Glomerular visceral epithelial cell (primary cell): ENCODE data around the gene NUCKS1.
A peak's percentile ranks its signal among the peaks of the same experiment; 100 is the strongest.

Experiments used
- DNase-seq: peaks from one replicate; pipeline ENCODE4 v3.0.0-alpha.2; 2016; ENCODE audit errors: extremely low spot score

The NUCKS1 gene

DNA sequence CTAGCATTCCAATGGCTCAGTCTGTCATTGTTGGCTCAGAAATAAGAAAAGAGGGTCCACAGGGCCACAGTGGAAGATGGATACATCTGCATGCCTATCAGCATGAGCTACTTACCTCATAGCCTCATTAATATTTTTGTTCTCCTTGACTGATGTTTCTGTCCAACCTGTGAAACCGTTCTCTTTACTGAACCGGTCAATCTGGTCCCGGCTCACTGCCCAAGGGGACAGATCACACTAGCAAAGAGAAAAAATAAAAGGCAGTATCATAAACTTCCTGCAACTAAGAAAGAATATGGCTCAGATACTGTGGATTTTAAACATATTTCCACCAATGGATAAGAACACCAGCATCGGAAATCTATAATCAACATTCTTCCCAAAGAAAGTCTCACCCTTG, 20.6 kb upstream of the NUCKS1 start:
- no peak for DNase-seq

DNA sequence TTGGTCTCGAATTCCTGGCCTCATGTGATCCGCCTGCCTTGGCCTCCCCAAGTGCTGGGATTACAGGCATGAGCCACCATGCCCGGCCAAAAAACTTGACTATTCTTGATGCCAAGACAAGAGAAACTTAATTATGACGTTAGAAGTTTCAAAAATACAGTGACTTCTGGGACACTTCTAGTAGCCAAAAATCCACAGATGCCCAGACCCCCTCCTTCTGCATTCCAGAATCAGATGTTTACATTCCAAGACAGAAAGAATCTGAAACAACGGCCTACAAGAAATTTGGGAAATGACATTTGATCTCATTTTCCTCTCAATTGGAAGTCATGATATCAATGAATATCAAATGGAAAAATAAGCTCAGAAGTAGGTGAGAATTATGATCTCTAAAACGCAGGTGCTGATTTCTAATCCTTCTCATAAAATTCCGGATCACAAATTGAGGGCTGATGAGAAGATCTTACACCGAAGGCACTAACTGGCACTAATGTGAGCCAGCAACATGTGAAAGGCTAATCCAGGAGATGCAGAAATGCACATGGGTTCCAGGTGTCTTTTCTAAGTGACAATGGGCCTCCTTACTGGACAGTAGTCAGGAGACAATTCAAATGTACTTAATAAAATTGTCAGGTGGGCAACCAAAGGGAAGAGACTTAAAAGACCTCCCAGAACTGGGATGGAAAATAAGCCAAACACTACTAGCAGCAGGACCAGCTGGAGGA, 19.8 kb upstream of the NUCKS1 start:
- no peak for DNase-seq

DNA sequence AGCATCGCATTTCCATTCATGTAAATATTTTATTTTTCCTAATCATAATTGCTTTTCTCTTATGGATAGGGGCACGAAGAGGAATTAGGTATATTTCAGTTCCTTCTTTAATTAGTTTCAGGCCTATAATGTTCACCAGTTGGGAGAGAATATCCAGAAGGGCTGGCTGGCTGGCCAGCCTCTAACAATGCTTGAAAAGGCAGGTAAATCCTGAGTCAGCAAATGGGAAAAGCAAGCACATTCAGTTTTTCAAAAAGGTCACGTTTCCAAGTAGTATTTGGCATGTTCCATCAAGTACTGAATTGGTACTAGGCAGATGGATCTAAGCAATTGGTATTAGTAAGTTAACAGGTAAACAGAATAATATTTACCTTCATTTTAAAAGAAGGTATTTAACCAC, 17.3 kb upstream of the NUCKS1 start:
- DNase-seq, result no peak

DNA sequence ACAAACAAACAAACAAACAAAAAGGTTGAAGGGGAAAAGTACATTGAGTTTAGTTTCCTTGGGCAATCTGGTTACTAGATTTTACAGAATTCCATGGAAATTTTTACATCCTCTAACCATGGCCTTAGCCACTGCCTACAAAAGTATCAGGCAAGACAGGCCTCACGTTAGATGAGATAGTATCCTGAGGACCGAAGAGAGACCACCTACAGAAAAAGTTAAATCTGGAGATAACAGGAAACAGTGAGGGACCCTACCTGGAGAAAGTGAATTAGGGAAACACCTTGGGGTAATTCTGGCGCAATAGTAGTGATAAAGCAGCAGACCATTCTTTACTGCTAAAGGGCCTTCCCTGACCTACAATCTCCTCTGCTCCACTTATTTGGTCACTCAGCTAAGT, 16.6 kb upstream of the NUCKS1 start:
- DNase-seq, result no peak

DNA sequence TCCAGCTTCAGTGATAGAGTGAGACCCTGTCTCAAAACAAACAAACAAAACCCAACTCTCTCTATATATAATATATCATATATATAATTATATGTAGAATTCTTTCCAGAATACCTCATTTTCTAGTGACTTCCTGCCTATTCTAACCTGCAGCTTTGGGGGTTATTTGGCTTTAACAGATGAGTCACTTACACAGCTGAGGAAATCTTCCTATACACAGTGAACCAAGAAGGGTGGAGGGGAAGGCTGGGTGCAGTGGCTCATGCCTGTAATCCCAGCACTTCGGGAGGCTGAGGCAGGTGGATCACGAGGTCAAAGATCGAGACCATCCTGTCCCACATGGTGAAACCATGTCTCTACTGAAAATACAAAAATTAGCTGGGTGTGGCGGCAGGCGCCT, 16.1 kb upstream of the NUCKS1 start:
- peak; percentile 52 for DNase-seq

DNA sequence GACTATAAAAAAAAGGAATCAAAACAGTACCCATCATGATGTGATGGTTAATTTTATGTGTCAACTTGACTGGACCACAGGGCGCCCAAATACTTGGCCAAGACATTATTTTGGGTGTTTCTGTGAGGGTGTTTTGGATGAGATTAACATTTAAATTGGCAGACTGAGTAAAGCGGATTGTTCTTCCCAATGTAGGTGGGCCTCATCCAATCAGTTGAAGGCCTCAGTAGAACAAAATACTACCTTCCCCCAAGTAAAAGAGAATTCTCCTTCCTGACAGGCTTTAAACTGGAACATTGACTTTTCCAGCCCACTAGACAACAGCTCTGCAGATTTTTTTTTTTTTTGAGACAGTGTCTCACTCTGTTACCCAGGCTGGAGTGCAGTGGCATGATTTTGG, 14.6 kb upstream of the NUCKS1 start:
- no peak for DNase-seq

DNA sequence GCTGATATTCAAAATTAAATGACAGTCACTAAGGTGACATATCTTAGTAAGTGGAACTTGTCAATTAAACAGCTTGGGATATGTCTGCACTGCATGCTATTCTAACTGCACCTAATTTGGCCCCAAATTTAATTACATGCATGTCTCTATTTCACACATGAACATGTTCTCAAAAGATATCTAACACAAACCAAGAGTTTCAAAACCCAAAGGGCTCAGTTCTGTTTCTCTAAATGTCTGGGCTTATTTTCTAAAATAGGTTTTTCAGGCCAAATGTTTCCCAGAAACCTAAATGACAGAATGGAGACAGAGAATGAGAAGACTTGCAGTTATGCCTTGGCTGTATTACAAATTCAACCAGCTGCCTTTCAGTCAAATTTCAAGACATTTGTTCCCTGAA, 14.0 kb upstream of the NUCKS1 start:
- DNase-seq, result no peak

DNA sequence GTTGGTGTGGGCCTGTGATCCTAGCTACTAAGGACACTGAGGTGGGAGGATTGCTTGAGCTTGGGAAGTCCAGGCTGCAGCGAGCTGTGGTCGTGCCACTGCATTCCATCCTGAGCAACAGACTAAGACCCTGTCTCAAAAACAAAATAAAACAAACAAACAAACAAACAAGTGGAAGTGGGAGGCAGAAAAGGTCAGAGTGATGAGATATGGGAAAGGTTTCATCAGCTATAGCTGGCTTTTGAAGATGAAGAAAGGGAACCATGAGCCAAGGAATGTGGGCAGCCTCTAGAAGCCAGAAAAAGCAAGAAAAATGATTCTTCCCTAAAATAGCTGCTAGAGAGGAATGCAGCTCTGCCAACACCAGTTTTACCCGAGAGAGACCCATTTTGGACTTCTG, 10.6 kb upstream of the NUCKS1 start:
- DNase-seq, result no peak

DNA sequence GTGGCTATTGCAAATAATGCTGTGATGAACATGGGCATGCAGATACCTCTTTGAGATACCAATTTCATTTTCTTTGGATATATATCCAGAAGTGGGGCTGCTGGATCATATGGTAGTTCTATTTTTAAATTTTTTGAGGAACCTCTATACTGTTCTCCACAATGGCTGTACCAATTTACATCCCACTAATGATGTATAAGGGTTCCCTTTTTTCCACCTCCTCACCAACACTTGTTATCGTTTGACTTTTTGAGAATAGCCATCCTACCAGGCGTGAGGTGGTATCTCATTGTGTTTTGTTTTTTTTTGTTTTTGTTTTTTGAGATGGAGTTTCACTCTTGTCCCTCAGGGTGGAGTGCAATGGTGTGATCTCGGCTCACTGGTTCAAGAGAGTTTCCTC, 6.6 kb upstream of the NUCKS1 start:
- no peak for DNase-seq

DNA sequence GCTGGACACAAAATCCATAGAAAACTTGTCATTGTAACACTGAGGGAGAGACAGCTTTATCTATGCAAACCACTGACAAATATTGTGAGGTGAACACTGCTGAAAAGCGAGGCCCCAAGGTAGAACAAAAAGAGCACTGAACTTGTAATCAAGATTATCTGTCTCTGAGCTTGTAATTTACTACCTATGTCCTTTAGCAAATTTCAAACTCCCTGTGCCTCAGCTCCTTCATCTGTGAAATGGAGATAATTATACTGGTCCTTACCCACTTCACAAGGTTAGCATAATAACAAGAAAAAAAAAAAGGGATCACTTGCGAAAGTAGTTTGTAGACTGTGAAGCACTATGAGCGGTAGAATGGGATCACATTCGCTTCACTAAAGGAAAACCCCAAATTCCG, 4.9 kb upstream of the NUCKS1 start:
- DNase-seq, result no peak

DNA sequence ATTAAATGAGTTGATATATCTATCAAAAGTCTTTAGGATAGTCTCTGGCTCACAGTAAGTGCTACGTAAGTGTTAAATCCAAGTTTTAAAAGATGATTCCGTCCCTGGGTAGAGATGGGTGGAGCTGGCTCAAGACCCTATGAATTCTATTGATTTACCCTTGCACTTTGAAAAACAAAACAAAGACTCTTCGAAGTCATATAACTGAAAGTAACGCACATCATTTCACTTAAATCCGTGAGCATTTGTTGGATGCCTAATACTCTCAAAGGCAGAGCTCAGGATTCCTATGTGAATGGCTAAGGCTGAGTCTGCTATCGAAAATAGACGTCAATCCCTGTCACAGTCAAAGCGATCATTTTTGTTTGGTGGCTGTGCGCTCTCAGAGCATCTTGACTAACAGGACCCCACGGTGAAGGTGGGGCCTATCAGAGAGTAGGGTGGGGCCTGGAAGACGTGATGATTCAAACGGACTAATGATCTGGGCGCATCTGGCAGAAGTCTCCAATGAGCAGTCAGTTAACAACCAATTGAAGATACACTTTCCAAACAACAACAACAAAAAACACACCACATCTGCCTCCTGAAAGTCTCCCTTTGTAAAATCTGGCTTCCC, 1.2 kb upstream of the NUCKS1 start:
- DNase-seq, result no peak

DNA sequence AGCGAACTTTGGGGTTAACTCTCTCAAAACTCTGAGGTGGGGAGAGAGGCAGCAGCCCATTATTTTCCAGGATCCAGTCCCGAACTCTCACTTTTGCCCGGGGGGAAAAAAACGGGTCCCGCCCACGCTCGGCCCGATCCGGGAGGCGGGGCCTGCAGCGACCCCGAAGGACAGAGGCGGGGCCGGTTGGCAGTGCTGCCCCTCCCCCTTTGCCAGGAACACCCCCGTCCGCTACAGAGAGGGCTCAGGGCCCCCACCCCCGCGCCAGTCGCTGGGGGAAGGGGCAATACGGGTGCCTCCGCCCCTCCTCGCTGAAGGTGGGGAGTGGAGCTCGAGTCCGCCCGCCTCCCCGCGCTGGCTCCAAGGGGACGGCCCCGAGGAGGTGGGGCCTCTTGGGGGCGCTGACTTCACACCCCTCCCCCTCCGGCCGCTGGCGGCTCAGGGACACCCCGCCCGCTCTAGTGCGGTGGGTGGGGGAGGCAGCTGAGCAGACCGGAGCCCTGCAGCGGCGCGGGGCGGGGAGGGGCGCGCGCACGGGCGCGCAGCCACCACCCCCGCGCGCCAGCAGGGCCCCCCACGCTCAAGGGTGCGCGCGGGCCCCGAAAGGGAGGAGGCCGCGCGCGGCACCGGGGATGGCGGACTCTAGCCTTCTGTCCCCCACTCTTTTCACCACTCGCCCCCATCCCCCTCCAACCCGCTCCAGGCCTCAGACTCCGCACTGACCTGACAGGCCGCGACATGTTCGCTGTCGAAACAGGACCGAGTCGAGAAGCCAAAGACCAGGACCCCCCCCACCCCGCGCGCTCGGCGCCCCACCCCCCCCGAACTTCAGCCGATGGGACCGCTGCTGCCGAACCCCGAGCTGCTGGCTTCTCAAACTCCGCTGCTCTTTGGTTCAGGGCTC, 496 bp downstream of the NUCKS1 start:
- DNase-seq, result peak; percentile 98

DNA sequence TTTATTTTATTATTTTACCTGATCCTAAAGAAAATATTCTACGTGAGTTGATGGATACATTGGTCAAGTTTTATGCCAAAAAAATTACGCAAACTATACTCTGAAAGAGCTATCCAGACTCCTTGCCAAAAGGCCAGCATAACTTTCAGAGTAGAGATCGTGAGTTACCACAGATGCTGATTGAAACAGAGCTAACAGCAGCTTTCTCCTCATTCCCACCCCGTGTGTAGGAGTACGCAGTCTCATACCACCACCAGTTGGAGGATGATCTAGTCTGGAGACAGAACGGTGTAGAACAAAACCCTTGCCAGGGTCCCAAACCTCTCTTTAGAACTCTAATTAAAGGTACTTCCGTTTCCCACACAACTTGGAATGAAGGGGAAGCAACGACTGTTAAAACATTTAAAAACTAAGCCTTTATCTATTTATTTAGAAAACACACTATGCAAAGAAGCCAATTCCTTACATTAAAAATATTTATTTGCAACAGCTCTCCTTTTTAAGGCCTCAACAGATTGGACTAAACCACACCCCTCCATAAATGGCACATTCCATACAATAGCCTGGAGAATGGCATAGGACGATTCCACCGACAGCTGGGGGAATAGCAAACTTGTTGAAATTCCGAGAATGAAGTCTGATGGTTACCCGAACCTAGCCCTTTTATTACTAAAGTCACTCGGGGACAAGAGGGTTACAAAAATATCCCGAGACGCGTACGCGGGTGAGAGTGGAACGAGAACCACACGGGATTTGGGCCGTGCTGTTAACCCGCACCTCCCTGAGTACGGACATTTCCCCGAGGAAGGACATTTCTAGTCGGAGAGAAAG, 1.4 kb downstream of the NUCKS1 start:
- DNase-seq, result peak; percentile 58

DNA sequence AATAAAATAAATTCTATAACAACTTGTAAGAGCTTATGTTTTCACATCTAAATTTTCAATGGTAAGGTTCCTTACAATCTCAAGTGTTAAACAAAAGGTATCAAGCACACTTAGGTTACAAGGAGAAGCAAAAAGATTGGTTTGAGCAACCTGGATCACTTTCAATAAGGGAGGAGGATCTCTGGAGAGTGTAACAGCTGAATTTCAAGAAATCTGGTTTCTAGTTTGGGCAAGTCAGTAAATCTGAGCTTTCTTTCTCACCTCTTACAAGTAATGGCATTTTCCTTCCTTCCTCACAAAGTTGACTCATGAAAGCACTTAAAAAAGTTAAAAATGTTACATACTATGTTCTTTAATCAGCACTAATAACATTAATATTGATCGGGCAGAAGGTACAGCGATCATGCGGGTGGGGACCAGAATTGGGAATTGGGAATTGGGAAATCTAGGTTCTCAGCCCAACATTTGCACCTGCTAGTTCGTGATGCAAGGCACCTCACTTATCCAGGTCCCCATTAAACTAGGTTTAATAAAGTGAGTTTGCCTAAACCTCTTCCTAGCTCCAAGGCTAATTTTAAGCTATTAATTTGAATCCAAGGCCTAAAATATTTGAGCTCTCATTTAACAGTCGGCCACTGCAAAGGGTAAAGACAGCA, 3.1 kb downstream of the NUCKS1 start:
- no peak for DNase-seq

DNA sequence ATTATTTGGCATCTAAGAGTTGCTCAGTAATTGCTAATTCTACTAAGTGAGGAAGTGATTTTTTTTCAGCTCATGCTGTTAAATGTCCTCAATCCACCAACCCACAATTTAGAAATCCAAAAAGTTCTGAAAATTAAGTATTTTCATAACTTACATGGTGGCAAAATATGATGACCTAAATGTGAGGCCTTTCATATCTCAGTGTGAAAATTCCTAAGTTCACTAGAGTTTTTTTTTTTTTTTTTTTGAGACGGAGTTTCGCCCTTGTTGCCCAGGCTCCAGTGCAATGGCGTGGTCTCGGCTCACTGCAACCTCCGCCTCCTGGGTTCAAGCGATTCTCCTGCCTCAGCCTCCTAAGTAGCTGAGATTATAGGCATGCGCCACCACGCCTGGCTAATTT, 5.6 kb downstream of the NUCKS1 start:
- DNase-seq, result no peak

DNA sequence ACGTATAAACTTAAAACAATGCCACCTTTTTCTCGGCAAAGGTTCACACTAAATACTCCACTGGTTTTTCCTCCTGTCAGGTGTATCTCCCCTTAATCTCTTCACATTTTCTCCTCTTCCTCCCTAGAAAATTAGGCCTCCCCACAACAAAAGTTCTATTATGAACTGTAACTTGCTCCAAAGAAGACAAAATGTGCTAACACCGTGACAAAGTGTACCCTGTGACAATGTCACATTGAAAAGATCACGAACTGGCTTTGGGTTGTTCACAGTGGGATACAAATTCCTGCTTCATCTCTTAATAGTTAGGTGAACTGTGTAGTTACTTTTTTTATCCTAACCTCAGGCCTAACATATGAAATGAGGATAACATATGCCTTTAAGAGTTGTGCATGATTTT, 6.0 kb downstream of the NUCKS1 start:
- DNase-seq, result no peak

DNA sequence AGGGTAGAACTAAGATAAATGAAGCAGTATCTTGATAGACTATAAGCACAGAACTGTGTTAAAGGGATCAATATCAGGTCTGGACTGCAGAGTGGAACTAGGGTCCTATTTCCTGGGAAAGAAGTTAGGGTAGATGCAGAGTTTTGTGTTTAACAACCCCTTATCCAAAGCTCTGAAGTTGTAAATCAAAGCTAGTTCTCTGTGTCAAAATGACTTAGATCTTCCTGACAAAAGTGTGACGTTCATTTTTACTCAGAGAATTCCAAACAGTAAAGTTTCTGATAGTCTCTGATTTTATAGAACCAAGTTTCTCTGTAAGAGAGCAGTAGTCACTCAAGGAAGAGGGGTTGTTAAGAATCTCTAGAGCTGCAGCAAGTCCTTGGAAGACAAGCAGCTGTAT, 8.3 kb downstream of the NUCKS1 start:
- DNase-seq, result no peak

DNA sequence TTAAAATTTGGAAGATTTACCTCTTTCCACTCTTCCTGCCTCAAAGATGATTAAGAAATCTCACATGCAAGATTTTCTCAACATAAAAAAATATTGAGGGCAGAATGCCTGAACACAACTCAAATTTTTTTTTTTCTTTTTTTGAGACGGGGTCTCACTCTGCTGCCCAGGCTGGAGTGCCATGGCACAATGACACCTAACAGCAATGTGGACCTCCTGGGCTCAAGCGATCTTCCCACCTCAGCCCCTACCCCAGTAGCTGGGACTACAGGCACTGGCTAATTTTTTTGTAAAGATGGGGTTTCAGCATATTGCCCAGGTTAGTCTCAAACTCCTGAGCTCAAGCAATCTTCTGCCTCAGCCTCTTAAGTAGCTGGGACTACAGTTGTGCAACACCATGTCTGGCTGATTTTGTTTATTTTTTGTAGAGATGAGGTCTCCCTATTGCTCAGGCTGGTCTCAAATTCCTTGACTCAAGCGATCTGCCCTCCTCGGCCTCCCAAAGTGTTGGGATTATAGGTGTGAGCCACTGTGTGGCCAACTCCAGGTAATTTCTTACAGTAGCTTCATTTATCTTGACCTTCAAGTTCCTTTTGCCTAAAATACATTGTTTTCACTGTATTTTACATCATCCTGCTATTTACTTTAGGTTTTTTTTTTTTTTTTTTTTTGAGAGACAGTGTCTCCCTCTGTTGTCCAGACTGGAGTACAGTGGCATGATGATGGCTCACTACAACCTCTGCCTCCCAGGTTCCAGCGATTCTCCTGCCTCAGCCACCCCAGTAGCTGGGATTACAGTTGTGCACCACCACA, 10.4 kb downstream of the NUCKS1 start:
- DNase-seq, result no peak

DNA sequence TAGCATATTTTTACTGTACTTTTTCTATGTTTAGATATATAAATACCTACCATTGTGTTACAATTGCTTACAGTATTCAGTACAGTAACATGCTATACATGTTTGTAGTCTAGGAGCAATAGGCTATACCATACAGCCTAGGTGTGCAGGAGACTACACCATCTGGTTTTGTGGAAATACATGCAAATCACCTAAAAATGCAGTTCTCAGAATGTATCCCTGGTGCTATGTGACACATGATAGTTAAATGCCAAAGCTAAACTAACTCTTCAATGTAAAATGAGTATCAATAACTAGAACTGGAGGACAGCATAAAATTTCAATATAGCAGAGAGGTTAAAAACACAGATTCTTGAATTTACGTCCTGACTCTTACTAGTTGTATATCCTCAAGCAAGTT, 14.8 kb downstream of the NUCKS1 start:
- DNase-seq, result no peak

DNA sequence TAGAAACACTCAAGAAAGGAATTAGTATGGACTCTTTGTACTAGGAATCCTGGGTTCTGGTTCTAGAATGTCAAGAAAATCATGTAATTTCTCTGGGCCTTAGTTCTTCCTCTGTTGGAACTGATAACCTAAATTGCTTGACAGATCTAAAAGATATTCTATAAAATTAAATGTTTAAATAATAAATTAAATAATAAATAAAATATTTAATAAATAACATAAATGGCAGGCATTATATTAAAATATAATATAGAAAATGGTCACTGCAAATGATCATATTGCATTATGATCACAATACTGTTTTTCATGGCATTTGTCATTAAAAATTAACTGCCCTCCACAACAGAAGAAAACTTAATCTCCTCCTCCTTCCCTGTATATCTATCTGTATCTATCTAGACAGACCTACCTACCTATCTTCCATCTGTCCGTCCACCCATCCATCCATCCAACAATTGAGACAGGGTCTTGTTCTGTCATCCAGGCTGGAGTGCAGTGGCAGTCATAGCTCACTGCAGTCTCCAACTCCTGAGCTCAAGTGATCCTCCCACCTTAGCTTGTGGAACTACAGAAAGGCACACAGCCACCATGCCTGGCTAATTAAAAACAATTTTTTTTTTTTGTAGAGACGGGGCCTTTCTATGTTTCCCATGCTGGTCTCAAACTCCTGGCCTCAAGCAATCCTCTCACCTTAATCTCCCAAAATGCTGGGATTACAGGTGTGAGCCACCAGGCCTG, 16.4 kb downstream of the NUCKS1 start:
- no peak for DNase-seq
